GM12878 (cell line): ENCODE data around the gene CHST15.

Source experiments
- CTCF ChIP-seq, 3 experiments: IDR thresholded peaks in 2 of 3; conservative IDR thresholded peaks in 1 of 3; 2 replicates each; pipeline ENCODE4 v1.5.1; 2011; ENCODE audit warnings: low read depth in 3 of 3, low read length in 3 of 3, mild to moderate bottlenecking in 3 of 3, control low read depth in 2 of 3, moderate library complexity in 2 of 3, inconsistent platforms in 1 of 3, mixed read lengths in 1 of 3; ENCODE audit not compliant: control insufficient read depth in 2 of 3, insufficient read depth in 1 of 3; ENCODE audit errors: extremely low read depth in 1 of 3
- MXI1 ChIP-seq: fragments of 150-350 bp; IDR thresholded peaks from 2 replicates; pipeline ENCODE4 v1.6.1; 2011; ENCODE audit warnings: low read depth, mild to moderate bottlenecking, inconsistent platforms, low read length, improper control_type of control experiment
- RAD51 ChIP-seq: fragments of 450-650 bp; IDR thresholded peaks from 2 replicates; pipeline ENCODE4 v1.6.1; 2016; ENCODE audit warnings: moderate library complexity, mild to moderate bottlenecking, inconsistent platforms
- TCF12 ChIP-seq: IDR thresholded peaks from 2 replicates; pipeline ENCODE4 v1.6.1; 2011; ENCODE audit warnings: low read depth, mild to moderate bottlenecking, low read length

- TF ChIP-seq RAD51 (no peak), MXI1 (no peak), TCF12 (no peak), CTCF (IDR thresholded peaks at IDR 0.05 in 2 of 3, conservative IDR thresholded peaks at IDR 0.05 in 1 of 3; ENCODE audit: control insufficient read depth in 2 of 3, extremely low read depth in 1 of 3, insufficient read depth in 1 of 3, low read depth in 3 of 3, low read length in 3 of 3) (no peak)
These were observed 72.2 kb downstream of the CHST15 start for GRCh38 chr10:124020981-124021815.
